ENCODE measurements around the gene POLR2L.

The POLR2L gene

GRCh38 chr11:818396-819128 is 23.8 kb downstream of the POLR2L start, which contains the start of gene PNPLA2:
Gene PNPLA2, plus strand, starts transcription at chr11:818914. Its CDS starts 805 bp downstream, at chr11:819719.
- in situ Hi-C loops (cut with MboI; ENCODE audit: low sequenced_read_pairs) = no loop called here

DNA sequence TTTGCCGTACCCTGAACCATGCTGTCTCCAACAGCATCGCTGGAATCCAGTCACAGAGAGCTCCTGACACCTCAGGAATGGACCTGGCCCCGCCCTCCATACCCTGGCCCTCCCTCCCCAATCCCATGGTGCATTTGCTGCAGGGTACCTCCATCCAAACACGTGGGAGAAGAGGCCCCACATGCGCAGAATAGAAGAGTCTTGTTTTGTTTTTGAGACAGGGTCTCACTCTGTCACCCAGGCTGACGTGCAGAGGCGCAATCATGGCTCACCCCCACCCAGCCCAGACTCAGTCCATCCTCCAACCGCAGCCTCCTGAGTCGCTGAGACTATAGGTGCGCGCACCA is 25.9 kb downstream of the POLR2L start:
- in situ Hi-C loops (cut with MboI; ENCODE audit: low sequenced_read_pairs) = no loop called here

DNA sequence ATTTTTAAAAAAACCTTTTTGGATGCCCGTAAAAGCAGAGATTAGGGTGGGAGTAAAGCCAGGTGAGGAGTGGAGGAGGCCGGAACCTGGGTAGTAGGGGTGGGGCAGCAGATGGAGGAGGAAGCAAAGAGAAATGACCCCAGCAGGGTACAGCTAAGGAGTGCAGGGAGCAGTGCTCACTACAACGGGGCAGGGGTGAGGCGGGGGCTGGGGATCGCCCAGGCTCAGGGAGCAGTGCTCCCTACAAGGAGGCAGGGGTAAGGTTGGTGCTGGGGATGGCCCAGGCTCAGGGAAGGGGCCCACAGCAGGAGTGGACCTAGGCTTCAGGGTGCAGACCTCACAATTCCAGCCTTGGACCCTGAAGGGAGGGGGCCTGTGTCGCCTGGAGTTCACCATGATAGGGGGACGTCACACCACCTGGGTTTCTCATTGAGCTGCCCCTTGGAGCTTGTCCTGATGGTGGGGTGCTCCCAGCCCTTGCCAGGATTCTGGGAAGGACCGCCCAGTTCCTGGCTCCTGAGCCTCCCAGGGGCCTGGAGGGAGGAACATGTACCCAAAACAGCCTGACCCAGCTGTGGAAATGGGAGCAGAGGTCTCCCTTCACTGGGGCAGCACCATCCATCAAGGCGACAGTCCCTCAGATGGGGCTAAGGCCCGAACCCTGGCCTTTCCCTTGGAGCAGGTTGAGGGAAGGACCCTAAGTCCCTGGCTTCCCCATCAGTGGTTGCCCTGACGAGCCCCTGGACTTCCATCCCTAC is 26.5 kb downstream of the POLR2L start:
- in situ Hi-C loops (cut with MboI; ENCODE audit: low sequenced_read_pairs) = no loop called here

- in situ Hi-C loops (cut with MboI; ENCODE audit: low sequenced_read_pairs) = no loop called here
These were observed 28.8 kb downstream of the POLR2L start for GRCh38 chr11:813456-814096.

DNA sequence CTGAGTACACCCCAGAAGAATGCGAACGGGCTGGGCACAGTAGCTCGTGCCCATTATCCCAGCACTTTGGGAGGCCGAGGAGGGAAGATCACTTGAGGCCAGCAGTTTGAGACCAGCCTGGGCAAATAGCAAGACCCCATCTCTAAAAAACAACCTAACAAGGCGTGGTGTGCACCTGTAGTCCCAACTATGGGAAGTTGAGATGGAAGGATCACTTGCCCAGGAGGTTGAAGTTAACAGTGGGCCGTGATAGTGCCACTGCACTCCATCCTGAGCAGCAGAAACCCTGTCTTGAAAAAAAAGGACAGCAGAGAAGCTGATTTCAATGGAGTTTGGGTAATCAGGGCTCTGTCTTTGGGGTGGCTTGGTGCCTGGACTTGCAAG is 29.3 kb downstream of the POLR2L start:
- in situ Hi-C loops (cut with MboI; ENCODE audit: low sequenced_read_pairs) = no loop called here

GRCh38 chr11:812390-812789 is 29.9 kb downstream of the POLR2L start:
- in situ Hi-C loops (cut with MboI; ENCODE audit: low sequenced_read_pairs) = no loop called here

DNA sequence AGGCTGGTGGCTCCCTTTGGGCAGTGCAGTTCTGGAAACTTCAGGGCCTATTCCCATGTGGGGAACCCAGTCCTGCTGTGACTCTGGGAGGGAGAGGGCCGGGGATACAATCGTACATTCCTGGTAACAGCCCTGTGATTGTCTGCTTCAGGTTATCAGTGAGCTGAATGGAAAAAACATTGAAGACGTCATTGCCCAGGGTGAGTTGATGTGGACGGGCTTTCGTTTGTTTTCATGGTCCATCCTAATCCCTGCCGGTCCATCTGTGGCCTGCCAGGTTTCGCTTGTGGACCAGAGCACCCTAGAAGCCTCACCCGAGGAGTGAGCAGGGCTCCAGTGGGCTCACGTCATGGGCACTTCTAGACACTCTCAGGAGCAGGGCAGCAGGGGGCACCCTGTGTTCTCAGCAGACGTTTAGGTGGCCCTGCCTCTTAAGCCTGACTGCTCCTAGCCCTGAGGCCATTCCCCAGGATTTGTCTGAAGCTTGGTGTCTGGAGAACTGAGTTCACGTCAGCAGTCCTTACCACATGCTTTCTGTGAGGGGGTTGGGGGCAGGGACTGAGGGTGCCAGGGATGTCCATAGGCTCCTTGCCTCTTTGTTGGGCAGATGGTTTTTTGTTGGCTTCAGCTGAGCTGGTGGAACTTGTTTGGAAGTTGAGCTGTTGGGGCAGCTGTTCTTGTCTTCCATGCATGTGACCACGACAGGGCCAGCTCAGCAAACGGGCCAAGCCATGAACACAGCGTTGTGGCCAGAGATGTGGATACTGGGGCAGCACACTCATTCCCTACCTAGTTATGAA is 30.7 kb downstream of the POLR2L start:
- in situ Hi-C loops (cut with MboI; ENCODE audit: low sequenced_read_pairs) = no loop called here

GRCh38 chr11:810040-810567 is 32.2 kb downstream of the POLR2L start:
- in situ Hi-C loops (cut with MboI; ENCODE audit: low sequenced_read_pairs) = no loop called here

- in situ Hi-C loops (cut with MboI; ENCODE audit: low sequenced_read_pairs) = no loop called here
These were observed 32.9 kb downstream of the POLR2L start, which contains the start of gene RPLP2 for GRCh38 chr11:809287-810039. Gene RPLP2, plus strand, starts transcription at chr11:809967. Its CDS starts 268 bp downstream, at chr11:810235.

DNA sequence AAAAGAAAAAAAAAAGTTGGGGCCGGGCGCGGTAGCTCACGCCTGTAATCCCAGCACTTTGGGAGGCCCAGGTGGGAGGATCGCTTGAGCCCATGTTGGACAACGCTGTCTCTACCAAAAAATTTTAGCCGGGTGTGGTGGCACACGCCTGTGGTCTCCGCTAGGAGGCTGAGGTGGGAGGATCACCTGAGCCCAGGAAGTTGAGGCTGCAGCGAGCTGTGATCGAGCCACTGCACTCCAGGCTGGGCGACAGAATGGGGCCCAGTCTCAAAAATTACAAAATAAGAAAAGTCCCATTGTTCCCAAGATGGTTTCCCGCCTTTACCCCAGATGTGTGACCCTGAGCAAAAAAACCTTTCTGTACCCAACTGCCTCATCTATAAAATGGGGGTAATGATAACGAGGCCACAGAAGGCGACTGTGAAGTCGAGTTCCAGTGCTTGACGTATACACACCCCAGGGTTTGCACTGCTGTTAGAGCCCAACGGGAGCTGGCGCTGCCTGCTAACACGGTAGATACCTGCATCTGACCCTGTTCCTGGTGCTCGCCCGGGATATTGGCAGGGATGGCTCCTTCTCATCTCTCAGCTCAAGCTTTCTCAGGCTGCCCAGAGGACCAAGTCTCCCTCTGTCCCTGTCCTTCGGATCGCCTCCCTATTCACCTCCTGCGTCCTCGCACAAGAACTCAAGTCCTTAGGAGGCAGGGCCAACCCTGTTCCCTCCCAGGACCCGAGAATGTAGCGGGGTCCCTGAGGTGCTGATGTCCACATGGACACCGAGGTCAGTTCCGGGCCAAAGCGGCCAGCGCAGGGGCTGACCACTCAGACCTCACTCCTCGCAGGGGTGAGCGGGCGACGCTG is 33.7 kb downstream of the POLR2L start:
- in situ Hi-C loops (cut with MboI; ENCODE audit: low sequenced_read_pairs) = no loop called here

DNA sequence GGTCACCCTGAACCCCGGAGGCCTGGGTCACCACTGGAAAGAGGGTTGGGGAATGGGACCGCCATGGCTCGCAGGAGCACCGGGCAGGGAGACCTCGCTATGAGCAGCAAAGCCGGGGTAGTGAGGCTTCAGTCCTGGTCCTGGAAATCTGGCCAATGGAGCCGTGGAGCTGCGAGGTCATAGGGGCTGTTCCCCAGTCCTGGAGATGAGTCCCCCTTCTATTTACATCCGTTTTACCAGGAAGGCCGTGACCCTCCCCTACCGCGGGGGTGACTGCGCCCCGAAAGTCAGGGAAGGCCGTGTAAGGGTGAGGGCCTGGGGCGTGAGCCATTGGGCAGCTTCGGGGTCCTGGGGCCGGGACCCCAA is 37.7 kb downstream of the POLR2L start:
- in situ Hi-C loops (cut with MboI; ENCODE audit: low sequenced_read_pairs) = no loop called here

GRCh38 chr11:803770-804598 is 38.3 kb downstream of the POLR2L start:
- in situ Hi-C loops (cut with MboI; ENCODE audit: low sequenced_read_pairs) = no loop called here

DNA sequence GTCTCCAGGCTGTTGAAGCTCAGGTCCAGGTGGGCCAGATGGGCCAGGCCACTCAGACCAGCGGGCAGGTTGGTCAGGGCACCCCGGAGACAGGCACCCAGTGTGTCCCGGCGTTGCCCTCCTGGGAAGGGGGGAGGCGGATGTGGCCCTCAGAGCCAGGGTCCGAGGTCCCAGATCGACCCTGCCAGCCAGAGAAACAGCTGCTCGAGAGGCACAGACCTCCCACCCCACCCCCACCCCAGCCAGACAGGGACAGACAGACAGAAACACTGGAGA is 38.9 kb downstream of the POLR2L start:
- in situ Hi-C loops (cut with MboI; ENCODE audit: low sequenced_read_pairs) = no loop called here

- in situ Hi-C loops (cut with MboI; ENCODE audit: low sequenced_read_pairs) = no loop called here
These were observed 39.4 kb downstream of the POLR2L start for GRCh38 chr11:802693-803466.

DNA sequence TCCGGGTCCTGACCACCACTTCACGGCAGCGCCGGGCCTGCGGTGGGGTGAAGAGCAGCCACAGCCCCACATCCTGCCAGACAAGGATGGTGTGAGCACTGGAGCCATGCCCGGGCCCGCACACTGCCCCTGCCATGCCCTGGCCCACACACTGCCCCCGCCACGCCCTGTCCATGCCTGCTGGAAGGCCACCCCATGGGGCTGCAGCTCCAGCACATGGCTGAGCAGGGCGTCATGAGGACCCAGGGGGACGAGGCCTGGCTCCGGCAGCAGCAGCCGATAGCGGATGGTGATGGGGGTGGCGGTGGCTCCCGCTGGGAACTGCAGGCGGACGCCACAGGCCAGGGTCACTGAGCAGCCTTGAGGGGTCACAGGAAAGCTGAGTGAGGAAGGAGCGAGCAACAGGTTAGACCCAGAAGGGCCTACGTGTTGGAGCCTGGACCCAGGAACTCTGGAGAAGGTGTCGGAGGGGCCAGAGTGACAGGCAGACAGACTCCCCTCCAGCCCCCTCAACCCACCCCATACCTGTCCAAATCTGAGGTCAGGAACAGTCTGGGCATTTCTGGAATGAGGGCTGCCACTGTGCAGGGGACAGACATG is 40.2 kb downstream of the POLR2L start:
- in situ Hi-C loops (cut with MboI; ENCODE audit: low sequenced_read_pairs) = no loop called here

GRCh38 chr11:801097-801780 is 41.1 kb downstream of the POLR2L start:
- in situ Hi-C loops (cut with MboI; ENCODE audit: low sequenced_read_pairs) = no loop called here

GRCh38 chr11:800473-800872 is 41.9 kb downstream of the POLR2L start:
- in situ Hi-C loops (cut with MboI; ENCODE audit: low sequenced_read_pairs) = no loop called here
